KMS-11 (cell line): ENCODE measurements around the gene TP53I13.

ENCODE experiments used
- H2AFZ ChIP-seq: fragments of 200-600 bp; sonication (generic); 2 replicates; pipeline ENCODE4 v1.6.1; 2016; ENCODE audit warnings: antibody characterized with exemption, mixed run types, low read depth
- H3K27ac ChIP-seq: fragments of 200-600 bp; sonication (generic); 2 replicates; pipeline ENCODE4 v1.6.1; 2016; ENCODE audit warnings: mild to moderate bottlenecking, mixed run types
- H3K27me3 ChIP-seq: fragments of 200-600 bp; sonication (generic); 2 replicates; pipeline ENCODE4 v1.6.1; 2017; ENCODE audit warnings: mild to moderate bottlenecking, low read depth, mixed run types, moderate library complexity; ENCODE audit not compliant: insufficient read depth
- H3K36me3 ChIP-seq: fragments of 200-600 bp; sonication (generic); 2 replicates; pipeline ENCODE4 v1.6.1; 2017; ENCODE audit warnings: mild to moderate bottlenecking, mixed run types; ENCODE audit not compliant: insufficient read depth
- H3K4me1 ChIP-seq: fragments of 200-600 bp; sonication (generic); 2 replicates; pipeline ENCODE4 v1.6.1; 2016; ENCODE audit warnings: mild to moderate bottlenecking, low read depth, mixed run types; ENCODE audit not compliant: poor library complexity, severe bottlenecking
- H3K4me2 ChIP-seq: fragments of 200-600 bp; sonication (generic); 2 replicates; pipeline ENCODE4 v1.7.0; 2016; ENCODE audit warnings: mild to moderate bottlenecking, mixed run types
- H3K4me3 ChIP-seq: fragments of 200-600 bp; sonication (generic); IDR thresholded peaks from 2 replicates; pipeline ENCODE4 v1.6.1; 2017; ENCODE audit warnings: low read depth, low read length, mixed read lengths; ENCODE audit not compliant: insufficient read depth
- H3K79me2 ChIP-seq: fragments of 200-600 bp; sonication (generic); 2 replicates; pipeline ENCODE4 v1.6.1; 2016; ENCODE audit warnings: low read depth, mixed run types; ENCODE audit not compliant: insufficient read depth
- H3K9ac ChIP-seq: fragments of 200-600 bp; sonication (generic); 2 replicates; pipeline ENCODE4 v1.6.1; 2016; ENCODE audit warnings: mild to moderate bottlenecking, mixed run types
- H4K20me1 ChIP-seq: fragments of 200-600 bp; sonication (generic); 2 replicates; pipeline ENCODE4 v1.6.1; 2016; ENCODE audit warnings: mild to moderate bottlenecking, mixed run types; ENCODE audit not compliant: insufficient read depth
- CTCF ChIP-seq: fragments of 200-600 bp; sonication (generic); conservative IDR thresholded peaks from 2 replicates; pipeline ENCODE4 v1.6.1; 2017; ENCODE audit warnings: low read depth, mild to moderate bottlenecking, antibody characterized with exemption, low read length, moderate library complexity, mixed read lengths

Gene TP53I13

GRCh38 chr17:29582772-29583171 is 14.3 kb downstream of the TP53I13 start:
- H3K4me3 ChIP-seq = no peak overlapping the region
- TF ChIP-seq CTCF = no peak
- H3K9ac ChIP-seq = no peak overlapping the region
- H2AFZ ChIP-seq = no peak overlapping the region
- H3K79me2 ChIP-seq = peaks cover 9% of the 10 kb centered on the region; the same call in 1 of the 2 replicates
- H3K27ac ChIP-seq = no peak overlapping the region
- H3K27me3 ChIP-seq = no peaks in the 10 kb centered on the region
- peaks cover 18% of the 10 kb centered on the region for H3K4me1 ChIP-seq
- H3K4me2 ChIP-seq = no peak overlapping the region
- no peaks in the 10 kb centered on the region for H3K36me3 ChIP-seq
- no peaks in the 10 kb centered on the region for H4K20me1 ChIP-seq

- H3K4me3 ChIP-seq = no peak overlapping the region
- no peak for TF ChIP-seq CTCF
- H3K9ac ChIP-seq = no peak overlapping the region
- peaks cover 24% of the 10 kb centered on the region for H3K4me1 ChIP-seq
- no peaks in the 10 kb centered on the region for H3K36me3 ChIP-seq
- H3K4me2 ChIP-seq = no peak overlapping the region
- peaks cover 16% of the 10 kb centered on the region; the same call in 1 of the 2 replicates for H3K79me2 ChIP-seq
- H4K20me1 ChIP-seq = no peaks in the 10 kb centered on the region
- H3K27me3 ChIP-seq = no peaks in the 10 kb centered on the region
- H3K27ac ChIP-seq = no peak overlapping the region
- no peak overlapping the region for H2AFZ ChIP-seq
Measured at GRCh38 chr17:29583324-29584248, 15.1 kb downstream of the TP53I13 start.

GRCh38 chr17:29584452-29585079 is 16.1 kb downstream of the TP53I13 start:
- H3K27ac ChIP-seq = no peak overlapping the region
- H3K4me3 ChIP-seq = no peak overlapping the region
- H3K27me3 ChIP-seq = no peaks in the 10 kb centered on the region
- no peak overlapping the region for H3K9ac ChIP-seq
- TF ChIP-seq CTCF = no peak
- no peak overlapping the region for H2AFZ ChIP-seq
- H3K79me2 ChIP-seq = peaks cover 16% of the 10 kb centered on the region; the same call in 1 of the 2 replicates
- no peaks in the 10 kb centered on the region for H4K20me1 ChIP-seq
- H3K4me1 ChIP-seq = peaks cover 24% of the 10 kb centered on the region
- H3K4me2 ChIP-seq = no peak overlapping the region
- H3K36me3 ChIP-seq = no peaks in the 10 kb centered on the region

GRCh38 chr17:29585080-29585751 is 16.7 kb downstream of the TP53I13 start:
- Histone ChIP-seq H4K20me1 (no peaks in the 10 kb centered on the region), H3K27ac (no peak overlapping the region), H2AFZ (no peak overlapping the region), H3K4me2 (no peak overlapping the region), H3K36me3 (no peaks in the 10 kb centered on the region), H3K4me1 (peaks cover 28% of the 10 kb centered on the region), H3K27me3 (no peaks in the 10 kb centered on the region), H3K4me3 (no peak overlapping the region), H3K9ac (no peak overlapping the region), H3K79me2 (peaks cover 16% of the 10 kb centered on the region; the same call in 1 of the 2 replicates)
- peak; percentile 44; the same call in 1 of the 2 replicates for TF ChIP-seq CTCF
